ENCODE measurements around the gene C19orf44.

Gene C19orf44

DNA sequence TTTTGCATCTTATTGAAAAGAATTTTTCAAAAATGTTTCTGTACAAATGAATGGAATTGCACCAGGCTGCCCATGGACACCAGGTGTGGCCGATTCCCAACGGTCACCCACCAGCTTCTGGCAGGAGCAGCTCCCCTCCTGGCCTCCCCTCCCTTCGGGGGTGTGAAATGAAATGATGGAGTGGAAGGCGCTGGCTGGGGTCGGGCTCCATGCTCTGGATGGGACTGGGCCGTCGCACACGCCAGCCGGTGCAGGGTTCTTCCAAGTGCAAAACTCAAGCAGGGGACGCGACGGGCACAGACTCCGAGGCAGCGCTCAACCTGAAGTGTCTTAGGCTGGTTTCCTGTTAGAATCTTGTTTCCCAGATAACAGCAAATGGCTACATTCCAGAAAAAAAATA, 21.9 kb downstream of the C19orf44 start:
- no peak for DNase-seq (ENCODE audit: low read depth)

DNA sequence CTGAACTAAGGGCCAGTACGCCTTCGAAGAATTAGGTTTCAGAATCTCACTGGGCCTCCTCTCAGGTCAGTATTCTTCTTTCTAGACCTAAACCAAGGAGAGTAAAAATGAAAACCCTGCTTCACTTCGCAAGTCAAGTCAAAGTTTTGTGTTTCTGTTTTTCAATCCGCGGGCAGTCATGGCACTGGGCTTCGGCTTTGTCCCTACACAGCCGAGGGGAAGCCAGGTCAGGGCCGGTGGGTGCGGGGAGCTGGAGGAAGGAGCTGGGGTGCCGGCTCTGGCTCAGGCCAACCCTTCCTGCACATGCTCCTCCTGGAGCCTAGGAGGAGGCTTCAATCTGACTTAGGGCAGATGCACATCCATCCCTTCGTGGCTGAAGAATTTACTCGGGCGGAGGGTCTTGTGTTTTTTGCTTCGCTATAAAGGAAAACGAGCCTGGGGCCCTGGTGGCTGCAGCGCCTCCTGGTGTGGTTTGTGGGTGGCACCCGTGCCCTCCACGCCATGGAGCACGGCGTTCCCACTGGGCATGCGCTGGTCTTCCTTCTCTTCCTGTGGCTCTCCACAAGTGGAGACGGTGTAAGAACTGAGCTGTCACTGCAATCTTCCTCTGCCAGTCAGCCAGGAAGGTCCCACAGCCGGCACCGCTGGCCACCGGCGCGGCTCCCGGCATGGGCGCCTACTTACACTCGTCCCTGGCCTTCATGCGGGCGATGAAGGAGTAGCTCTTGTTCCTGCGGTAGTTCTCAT, 22.5 kb downstream of the C19orf44 start:
- no peak for DNase-seq (ENCODE audit: low read depth)

- DNase-seq (ENCODE audit: low read depth), result no peak
Observed at GRCh38 chr19:16519230-16519687, 23.1 kb downstream of the C19orf44 start.

DNA sequence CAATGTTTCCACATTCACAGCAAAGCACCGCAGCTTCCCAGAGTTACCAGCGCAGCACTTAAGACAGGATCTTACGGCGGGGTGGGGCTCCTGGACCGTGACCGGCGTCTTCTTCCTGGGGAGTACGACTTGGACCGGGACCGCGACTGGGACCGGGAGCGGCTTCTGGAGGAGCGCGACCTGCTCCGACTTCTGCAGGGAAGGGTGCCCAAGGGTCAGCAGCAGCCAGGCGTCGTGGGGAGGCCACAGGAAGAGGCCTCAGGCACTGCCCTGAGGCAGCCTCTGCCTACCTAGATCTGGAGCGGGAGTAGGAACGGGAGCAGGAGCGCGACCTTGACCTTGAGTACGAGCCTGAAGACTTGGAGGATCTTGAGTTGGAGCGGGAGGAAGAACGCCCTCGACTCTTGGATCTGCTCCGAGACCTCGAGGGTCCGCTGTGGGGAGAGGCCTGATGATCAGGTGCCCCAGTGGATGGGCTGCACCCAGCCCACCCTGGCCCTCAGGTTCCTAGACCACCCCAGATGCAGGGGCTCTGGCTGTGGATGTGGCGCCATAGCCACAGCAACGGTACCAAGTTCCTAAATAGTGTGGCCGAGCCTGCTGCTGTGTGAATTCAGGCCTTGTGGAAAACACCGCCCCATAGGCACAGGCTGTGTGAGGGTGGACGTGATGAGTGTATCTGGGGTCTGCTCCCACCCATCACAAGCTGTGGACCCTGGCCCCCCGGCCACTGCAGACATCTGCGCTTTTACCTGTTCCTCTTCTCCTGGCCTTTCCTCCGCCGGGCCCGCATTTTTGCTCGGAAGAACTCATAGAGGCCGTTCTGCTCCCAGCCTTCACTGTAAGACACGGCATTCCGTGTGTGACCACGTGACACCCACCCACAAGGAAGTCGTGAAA, 24.1 kb downstream of the C19orf44 start:
- no peak for DNase-seq (ENCODE audit: low read depth)

DNA sequence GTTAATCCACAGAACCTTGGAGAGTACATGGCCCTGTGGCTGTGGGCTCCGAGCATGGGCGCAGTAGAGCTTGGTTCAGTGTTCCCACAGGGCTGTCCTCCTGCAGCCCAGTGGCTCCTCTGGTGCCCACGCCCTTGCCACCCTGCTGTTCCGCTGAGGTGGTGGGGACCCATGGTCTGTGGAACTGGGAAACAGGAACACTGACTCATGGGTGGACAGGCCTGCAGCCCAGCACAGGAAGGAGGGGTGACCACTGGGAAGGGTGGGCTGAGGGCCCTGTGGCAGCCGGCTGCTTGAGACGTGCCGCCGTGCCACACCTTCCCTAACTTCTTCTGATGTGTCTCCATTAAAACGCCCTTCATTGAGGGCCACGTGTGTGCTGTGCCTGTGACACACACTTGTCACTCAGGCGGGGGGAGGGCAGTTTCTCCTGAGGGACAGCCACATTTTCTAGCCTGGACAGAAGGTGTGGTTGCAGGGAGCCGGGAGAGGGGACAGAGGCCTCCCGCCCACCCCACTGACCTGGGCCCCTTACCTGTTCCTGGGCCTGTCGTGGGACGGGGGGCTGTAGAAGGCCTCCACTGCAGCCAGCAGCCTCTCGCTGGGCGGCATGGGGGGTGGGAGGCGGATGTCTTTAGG, 24.9 kb downstream of the C19orf44 start:
- no peak for DNase-seq (ENCODE audit: low read depth)

GRCh38 chr19:16521715-16522289, 25.6 kb downstream of the C19orf44 start:
- DNase-seq (ENCODE audit: low read depth), result no peak

DNA sequence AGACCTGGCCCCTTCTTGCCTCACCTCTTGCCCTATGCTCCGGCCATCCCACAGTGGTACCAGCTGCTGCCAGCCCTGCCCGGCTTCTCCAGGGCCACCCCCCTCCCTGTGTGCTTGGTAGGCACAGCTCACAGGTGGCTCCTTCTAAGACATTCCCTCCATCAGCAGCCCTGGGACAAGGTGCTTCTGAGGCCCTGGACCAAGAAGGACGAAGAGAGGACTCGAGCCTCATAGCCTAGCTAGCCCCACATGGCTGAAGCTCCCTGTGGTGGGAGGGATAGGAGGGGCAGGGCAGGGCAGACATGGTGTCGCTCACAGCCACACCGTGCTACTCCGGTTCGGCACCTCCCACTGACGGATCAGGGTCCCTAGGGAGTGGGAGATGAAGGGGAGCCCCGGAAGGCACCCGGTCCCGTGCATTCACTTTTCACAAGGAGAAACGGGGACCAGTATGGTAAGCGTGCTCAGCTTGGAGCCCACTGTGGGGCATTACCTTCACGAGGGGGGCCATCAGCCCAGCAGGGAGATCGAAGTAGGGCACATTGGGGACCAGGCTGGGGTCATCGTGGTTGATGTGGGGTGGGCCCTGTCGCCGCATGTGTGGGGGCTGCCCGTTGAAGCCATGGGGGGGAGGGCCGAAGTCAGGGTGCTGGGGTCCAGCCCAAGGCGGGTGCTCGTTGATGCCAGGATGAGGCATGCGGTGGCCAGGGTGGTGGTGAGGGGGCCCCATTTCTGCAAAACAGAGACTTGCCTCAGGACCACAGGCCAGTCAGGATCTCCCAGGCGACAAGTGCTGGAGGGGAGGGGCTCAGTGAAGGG, 26.6 kb downstream of the C19orf44 start:
- no peak for DNase-seq (ENCODE audit: low read depth)

- no peak for DNase-seq (ENCODE audit: low read depth)
Observed at GRCh38 chr19:16524991-16525734, 29.0 kb downstream of the C19orf44 start.

DNA sequence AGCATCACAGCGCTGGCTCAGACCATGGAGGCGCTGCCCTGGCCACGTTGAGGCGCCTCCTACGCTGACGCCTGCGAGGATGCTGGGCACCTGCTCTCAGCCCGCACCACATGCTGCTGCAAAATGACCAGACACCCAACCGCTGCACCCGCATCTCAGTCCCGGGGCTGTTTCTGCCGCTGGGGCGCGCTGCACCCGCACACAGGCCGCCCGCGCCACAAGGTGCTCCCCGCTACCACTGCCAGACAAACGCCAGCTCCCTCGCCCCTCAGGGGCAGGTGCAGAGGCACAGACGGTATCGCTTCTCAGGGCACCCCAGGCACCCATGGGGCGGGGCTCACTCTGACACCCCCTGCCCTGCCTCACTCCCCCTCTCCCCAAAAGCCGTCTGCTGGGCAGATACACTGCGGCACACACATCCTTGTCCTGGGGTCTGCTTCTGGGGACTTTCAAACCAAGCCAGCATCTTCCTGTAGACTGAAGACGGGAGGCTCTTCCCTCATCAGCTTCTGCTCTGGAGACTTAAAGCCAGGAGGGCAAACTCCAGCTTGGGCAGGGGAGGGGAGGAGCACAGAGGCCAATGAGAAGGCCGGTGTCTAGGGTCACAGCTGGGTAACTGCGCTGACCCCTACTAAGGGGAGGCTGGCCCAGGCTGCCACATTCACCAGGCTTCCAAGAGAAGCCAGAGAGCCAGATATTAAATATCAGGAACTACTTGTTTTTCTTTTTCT, 29.7 kb downstream of the C19orf44 start:
- no peak for DNase-seq (ENCODE audit: low read depth)

DNA sequence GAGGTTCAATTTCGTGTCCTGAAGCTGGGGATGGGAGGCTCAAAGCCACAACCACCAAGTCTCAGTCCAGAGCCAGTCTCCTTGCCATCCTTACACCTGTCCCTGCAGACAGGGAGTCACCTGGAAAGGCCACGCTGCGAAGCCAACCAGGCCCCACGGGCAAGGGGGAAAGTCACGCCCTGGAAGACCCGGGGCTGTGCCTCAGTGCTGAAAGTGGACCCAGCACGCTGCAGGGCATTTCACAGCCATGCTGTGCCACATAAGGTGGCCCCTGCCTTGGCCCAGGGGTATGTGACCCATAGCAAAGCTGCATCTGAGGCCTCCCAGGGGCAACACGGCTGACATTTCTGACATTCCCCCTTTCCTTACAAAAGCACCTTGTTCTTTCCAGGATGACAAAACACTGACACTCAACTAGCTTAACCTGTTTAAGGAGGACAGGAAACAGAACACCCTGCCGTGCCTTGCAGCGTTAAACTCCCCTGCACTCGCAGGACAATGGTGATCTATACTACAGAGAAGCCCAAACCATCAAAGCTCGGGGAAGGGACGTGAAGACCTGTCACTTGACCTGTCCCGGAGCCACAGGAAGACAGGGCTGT, 31.2 kb downstream of the C19orf44 start:
- DNase-seq (ENCODE audit: low read depth), result no peak

DNA sequence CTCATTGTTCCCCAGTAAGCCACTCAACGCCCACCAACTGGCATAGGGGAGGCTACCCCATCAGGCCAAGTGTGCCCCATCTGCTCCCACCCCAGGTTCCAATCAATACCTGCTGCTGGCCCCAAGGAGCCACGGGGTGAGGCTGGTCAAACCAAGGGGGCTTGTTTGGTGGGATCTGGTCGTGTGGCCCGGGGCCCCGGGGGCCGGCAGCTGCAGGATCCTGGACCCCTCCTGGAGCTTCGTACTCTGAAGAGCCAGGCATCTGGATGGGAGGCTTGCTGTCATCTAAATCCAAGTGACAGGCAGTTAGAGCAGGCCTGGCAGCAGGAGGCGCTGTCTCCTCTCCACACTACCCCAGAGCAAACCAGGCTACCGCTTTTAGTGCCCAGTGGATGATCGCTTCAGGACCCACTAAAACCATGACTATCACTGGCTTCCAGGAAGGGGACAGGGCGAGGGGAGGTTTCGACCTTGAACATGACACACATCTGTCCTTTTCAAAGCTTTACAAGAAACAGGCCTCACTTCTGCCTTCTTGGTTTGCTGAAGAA, 31.9 kb downstream of the C19orf44 start:
- DNase-seq (ENCODE audit: low read depth), result no peak

- DNase-seq (ENCODE audit: low read depth), result no peak
Observed at GRCh38 chr19:16529466-16530144, 33.4 kb downstream of the C19orf44 start.

GRCh38 chr19:16530540-16531379, 34.6 kb downstream of the C19orf44 start:
- DNase-seq (ENCODE audit: low read depth), result no peak

DNA sequence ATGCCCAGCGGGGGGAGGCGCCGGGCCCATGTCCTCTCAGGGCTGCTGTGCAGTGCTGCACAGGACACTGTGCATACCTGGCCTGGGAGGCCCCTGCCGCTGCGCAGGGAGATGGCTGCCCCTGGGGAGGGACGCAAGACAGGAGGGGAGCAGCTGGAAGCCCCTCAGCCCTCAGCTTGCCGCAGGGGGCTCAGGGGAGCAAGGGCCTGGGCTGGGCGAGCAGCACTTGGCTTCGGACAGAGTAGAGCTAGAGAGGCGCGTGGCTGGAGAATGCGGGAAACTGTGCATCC, 35.1 kb downstream of the C19orf44 start:
- no peak for DNase-seq (ENCODE audit: low read depth)

- DNase-seq (ENCODE audit: low read depth), result no peak
Observed at GRCh38 chr19:16532440-16533234, 36.4 kb downstream of the C19orf44 start.

DNA sequence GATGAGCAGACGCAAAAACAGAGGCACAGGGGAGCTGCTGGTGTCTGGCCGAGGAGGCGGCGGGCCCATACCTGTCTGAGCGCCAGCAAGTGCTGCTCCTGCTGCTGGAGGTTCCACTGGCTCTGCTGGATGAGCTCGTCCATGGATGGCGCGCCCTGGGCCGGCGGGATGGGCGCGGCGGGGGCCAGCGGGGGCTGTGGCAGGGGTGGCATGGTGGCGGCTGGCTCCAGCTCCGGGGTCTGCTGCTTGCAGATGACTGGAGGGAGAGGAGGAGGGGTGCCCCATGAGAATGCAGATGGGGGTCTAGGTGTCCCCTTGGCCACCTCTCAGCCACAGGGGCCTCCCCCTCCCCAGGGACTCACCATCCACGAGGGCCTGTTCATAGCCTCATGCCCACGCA, 39.2 kb downstream of the C19orf44 start:
- no peak for DNase-seq (ENCODE audit: low read depth)

GRCh38 chr19:16536130-16536529, 39.9 kb downstream of the C19orf44 start:
- DNase-seq (ENCODE audit: low read depth), result no peak
